ENCODE results near the gene MXD1. TPM values are rescaled to one million over a fixed set of nuclear protein-coding genes. Genes with fewer than 3 reads are reported as not detected.
"Not testable (repeated sequence)": the region's sequence is repeated elsewhere in the genome, so short reads cannot be mapped to it uniquely, and the experiment has no call there.

MXD1 gene
- total and polyA plus RNA-seq, 8 donors = 8.1 to 40.2 (median 18.2) TPM

- H3K4me3 ChIP-seq = peak within 1 kb of the TSS; percentile 67 to 87 (median 82)
- peaks cover 11 to 43% (median 18%) of the 10 kb centered on the region in 4 donors for H3K4me1 ChIP-seq
- 0 to 1% (median 0%) methylated on average over 32 of the region's 32 CpGs for WGBS, 5 donors
- H3K36me3 ChIP-seq = peaks cover 24 to 40% (median 36%) of the 10 kb centered on the region in 4 donors
- H3K27ac ChIP-seq = peak within 1 kb of the TSS; percentile 84 to 92 (median 88)
- TF ChIP-seq POLR2A (IDR thresholded peaks at IDR 0.05) = no peak
- no peak for TF ChIP-seq CTCF (IDR thresholded peaks at IDR 0.05)
- peak; percentile 62 to 78 (median 72) for TF ChIP-seq POLR2AphosphoS5 (IDR thresholded peaks at IDR 0.05)
- no peak for TF ChIP-seq EP300 (IDR thresholded peaks at IDR 0.05)
- H3K9me3 ChIP-seq = peaks cover 0 to 4% (median 0%) of the 10 kb centered on the region in 4 donors
- peak; percentile 79 to 92 for DNase-seq
- intact Hi-C loops (cut with DNase I; ENCODE audit: low total_unique reads) = no loop called here
- H3K27me3 ChIP-seq = no peaks in the 10 kb centered on the region
Measured at GRCh38 chr2:69893684-69894551, 21.0 kb upstream of the MXD1 start, which contains the start of gene SNRNP27. TSS of gene SNRNP27 (plus strand) at chr2:69893956. CDS start at chr2:69893985, 29 bp downstream.

DNA sequence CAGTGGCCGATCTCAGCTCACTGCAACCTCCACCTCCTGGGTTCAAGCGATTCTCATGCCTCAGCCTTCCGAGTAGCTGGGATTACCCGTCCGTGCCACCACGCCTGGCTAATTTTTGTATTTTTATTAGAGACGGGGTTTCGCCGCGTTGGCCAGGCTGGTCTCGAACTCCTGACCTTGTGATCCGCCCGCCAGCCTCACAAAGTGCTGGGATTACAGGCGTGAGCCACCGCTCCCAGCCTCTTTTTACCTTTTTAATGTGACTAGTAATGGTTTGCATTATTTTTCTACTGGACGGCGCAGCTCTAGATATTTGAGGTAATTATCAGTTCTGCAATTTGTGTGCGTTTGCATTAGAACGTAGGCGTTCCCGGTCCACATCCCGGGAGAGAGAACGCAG lies 20.2 kb upstream of the MXD1 start:
- H3K36me3 ChIP-seq = peaks cover 28 to 48% (median 44%) of the 10 kb centered on the region in 4 donors
- H3K27me3 ChIP-seq; H3K9me3 ChIP-seq; intact Hi-C loops (cut with DNase I; ENCODE audit: low total_unique reads): not testable (repeated sequence)
- H3K4me1 ChIP-seq = peaks cover 11 to 48% (median 18%) of the 10 kb centered on the region in 4 donors
- peak overlapping the region; percentile 67 to 87 (median 82) for H3K4me3 ChIP-seq
- peak in 1 of 2 donors; percentile 11 for DNase-seq
- 14 to 37% (median 24%) methylated on average over 23 of the region's 23 CpGs for WGBS, 5 donors
- peak overlapping the region in 4 of 5 donors; percentile 84 to 89 (median 88) for H3K27ac ChIP-seq

- WGBS, 5 donors = 65 to 80% (median 68%) methylated on average over 8 of the region's 8 CpGs
- H3K36me3 ChIP-seq = peaks cover 55 to 99% (median 98%) of the 10 kb centered on the region in 4 donors
Measured at GRCh38 chr2:69902213-69902922, 12.5 kb upstream of the MXD1 start.

GRCh38 chr2:69907216-69907615 lies 7.7 kb upstream of the MXD1 start:
- H3K27me3 ChIP-seq = no peaks in the 10 kb centered on the region
- intact Hi-C loops (cut with DNase I; ENCODE audit: low total_unique reads) = no loop called here
- H3K36me3 ChIP-seq = peaks cover 38 to 91% (median 88%) of the 10 kb centered on the region in 4 donors
- no peak overlapping the region for H3K4me3 ChIP-seq
- peaks cover 0 to 15% (median 2%) of the 10 kb centered on the region in 4 donors for H3K4me1 ChIP-seq
- DNase-seq = no peak
- H3K9me3 ChIP-seq = no peaks in the 10 kb centered on the region
- H3K27ac ChIP-seq = no peak overlapping the region
- no peak for TF ChIP-seq EP300 (IDR thresholded peaks at IDR 0.05)
- TF ChIP-seq POLR2A (IDR thresholded peaks at IDR 0.05) = no peak
- no peak for TF ChIP-seq CTCF (IDR thresholded peaks at IDR 0.05)
- TF ChIP-seq POLR2AphosphoS5 (IDR thresholded peaks at IDR 0.05) = no peak

More at GRCh38 chr2:69902213-69902922, 12.5 kb upstream of the MXD1 start:
- Histone ChIP-seq H3K27me3 (no peaks in the 10 kb centered on the region), H3K27ac (peak overlapping the region in 4 of 5 donors; percentile 15 to 75 (median 46)), H3K4me1 (peaks cover 3 to 53% (median 15%) of the 10 kb centered on the region in 4 donors), H3K4me3 (no peak overlapping the region), H3K9me3 (no peaks in the 10 kb centered on the region)
- intact Hi-C loops (cut with DNase I; ENCODE audit: low total_unique reads) = no loop called here
- DNase-seq = peak; percentile 12 to 31
- TF ChIP-seq POLR2AphosphoS5 (IDR thresholded peaks at IDR 0.05) (no peak), EP300 (IDR thresholded peaks at IDR 0.05) (no peak), POLR2A (IDR thresholded peaks at IDR 0.05) (no peak), CTCF (IDR thresholded peaks at IDR 0.05) (no peak)
